Sigmoid colon (tissue), 4 donors: ENCODE measurements around the gene SAPCD1.

Experiments used
- POLR2A ChIP-seq, 2 donors: fragments of 450-650 bp; IDR thresholded peaks; one replicate each; pipeline ENCODE4 v1.6.1; 2016; ENCODE audit warnings: antibody characterized with exemption in 2 of 2, mild to moderate bottlenecking in 2 of 2, moderate library complexity in 2 of 2
- POLR2AphosphoS5 ChIP-seq, 4 donors: sonication (generic); formaldehyde crosslinking; IDR thresholded peaks; one replicate each; pipeline ENCODE4 v1.6.1; 2017; ENCODE audit warnings: antibody characterized with exemption in 4 of 4
- TF ChIP-seq, protein P1 (sequence below), 4 experiments: fragments of 450-650 bp in 3 of 4; fragments of 200-600 bp in 1 of 4; IDR thresholded peaks; one replicate each; pipeline ENCODE4 v1.5.1; 2016 to 2019; ENCODE audit warnings: antibody characterized with exemption in 4 of 4, mild to moderate bottlenecking in 3 of 4, moderate library complexity in 2 of 4

DNA sequence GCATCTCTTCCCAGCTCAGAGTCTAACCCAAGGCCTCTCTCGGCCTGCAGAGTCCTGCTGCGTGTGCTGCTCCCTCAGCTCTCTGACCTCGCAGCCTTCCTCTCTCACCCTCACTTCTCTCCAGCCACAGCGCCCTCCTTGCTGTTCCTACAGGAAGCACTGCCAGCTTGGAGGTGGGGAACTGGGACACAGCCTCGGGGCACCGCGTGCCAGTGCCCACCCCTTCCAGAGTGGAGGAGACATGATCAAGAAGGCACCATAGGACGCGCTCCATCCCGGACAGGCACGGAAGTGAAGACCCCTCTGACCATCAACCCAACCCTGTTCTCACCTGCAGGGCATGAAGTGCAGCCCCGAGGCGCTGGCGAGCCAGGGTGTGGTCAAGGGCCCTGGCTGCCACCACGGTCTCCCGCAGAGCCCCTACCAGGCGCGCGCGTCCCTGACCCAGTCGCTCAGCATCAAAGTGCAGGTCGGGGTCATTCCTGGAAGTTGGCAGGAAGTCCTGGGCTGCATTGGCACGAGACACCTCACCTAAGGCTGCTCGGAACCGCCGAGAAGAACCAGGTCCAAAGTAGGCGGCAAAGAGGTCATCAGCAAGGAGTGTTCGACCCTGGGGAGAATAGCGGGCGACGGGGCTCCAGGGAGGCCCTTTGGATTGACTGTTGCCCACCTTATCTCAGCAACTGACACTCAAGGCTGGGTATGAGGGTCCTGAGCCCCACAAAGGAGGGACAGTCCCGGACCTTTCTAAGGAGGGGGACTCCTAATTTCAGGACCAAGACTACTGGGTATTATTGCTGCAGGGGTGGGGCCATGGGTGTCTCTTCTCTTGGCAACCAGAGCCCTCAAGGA is 13.4 kb downstream of the SAPCD1 start:
- TF ChIP-seq POLR2A (IDR thresholded peaks at IDR 0.05) (no peak), POLR2AphosphoS5 (IDR thresholded peaks at IDR 0.05) (no peak)
- TF ChIP-seq, protein P1, sequence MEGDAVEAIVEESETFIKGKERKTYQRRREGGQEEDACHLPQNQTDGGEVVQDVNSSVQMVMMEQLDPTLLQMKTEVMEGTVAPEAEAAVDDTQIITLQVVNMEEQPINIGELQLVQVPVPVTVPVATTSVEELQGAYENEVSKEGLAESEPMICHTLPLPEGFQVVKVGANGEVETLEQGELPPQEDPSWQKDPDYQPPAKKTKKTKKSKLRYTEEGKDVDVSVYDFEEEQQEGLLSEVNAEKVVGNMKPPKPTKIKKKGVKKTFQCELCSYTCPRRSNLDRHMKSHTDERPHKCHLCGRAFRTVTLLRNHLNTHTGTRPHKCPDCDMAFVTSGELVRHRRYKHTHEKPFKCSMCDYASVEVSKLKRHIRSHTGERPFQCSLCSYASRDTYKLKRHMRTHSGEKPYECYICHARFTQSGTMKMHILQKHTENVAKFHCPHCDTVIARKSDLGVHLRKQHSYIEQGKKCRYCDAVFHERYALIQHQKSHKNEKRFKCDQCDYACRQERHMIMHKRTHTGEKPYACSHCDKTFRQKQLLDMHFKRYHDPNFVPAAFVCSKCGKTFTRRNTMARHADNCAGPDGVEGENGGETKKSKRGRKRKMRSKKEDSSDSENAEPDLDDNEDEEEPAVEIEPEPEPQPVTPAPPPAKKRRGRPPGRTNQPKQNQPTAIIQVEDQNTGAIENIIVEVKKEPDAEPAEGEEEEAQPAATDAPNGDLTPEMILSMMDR (IDR thresholded peaks at IDR 0.05) = no peak
